Endothelial cell of umbilical vein (primary cell): ENCODE data around the gene TRERF1. TPM values are rescaled to one million over a fixed set of nuclear protein-coding genes. Genes with fewer than 3 reads are reported as not detected.

ENCODE experiments used
- BruUV-seq: library from RNA; stranded (reverse); fragments of 400-500 nt; replicated peaks from 2 replicates; lab custom pipeline; 2021; lab: Mats Ljungman, UMichigan
- CTCF ChIA-PET: fragments of 300-600, 350-600 bp; sonication (Branson Sonifier 250); formaldehyde crosslinking; loops from one replicate; lab custom pipeline; 2021; ENCODE audit warnings: antibody characterized with exemption, inconsistent platforms; lab: Charles Lee
- POLR2A ChIA-PET: fragments of 300-600, 350-600 bp; sonication (Branson Sonifier 250); formaldehyde crosslinking; loops from one replicate; lab custom pipeline; 2021; ENCODE audit warnings: antibody characterized with exemption, inconsistent platforms; lab: Charles Lee
- DNase-seq: peaks from one replicate; pipeline ENCODE4 v3.0.0-alpha.2; 2011; ENCODE audit warnings: low read depth, low spot score
- FAIRE-seq: peaks from 2 replicates; lab custom pipeline; 2011; peaks lifted over from hg19 to GRCh38; lab: Jason Lieb, UNC
- H2AFZ ChIP-seq: 2 replicates; pipeline ENCODE4 v1.6.0; 2012; ENCODE audit warnings: low read depth, low read length, control low read depth, inconsistent platforms
- H3K27ac ChIP-seq: 2 replicates; pipeline ENCODE4 v1.5.1; 2011; ENCODE audit warnings: low read depth, mild to moderate bottlenecking, control low read depth, low read length, moderate library complexity; ENCODE audit not compliant: insufficient read depth
- H3K27me3 ChIP-seq, 2 experiments: 2 replicates each; pipeline versions ENCODE4 v1.6.0 to v1.6.1; 2011; ENCODE audit warnings: low read length in 2 of 2, mixed read lengths in 1 of 2; ENCODE audit not compliant: control insufficient read depth in 2 of 2, insufficient read depth in 2 of 2
- H3K36me3 ChIP-seq, 2 experiments: 2 replicates in 1 of 2; 3 replicates in 1 of 2; pipeline ENCODE4 v1.5.1; 2011; ENCODE audit warnings: low read length in 2 of 2, mild to moderate bottlenecking in 1 of 2, moderate library complexity in 1 of 2; ENCODE audit not compliant: control insufficient read depth in 2 of 2, insufficient read depth in 2 of 2; ENCODE audit errors: extremely low read depth in 1 of 2
- H3K4me1 ChIP-seq: 3 replicates; pipeline ENCODE4 v1.5.1; 2011; ENCODE audit warnings: mild to moderate bottlenecking, low read length; ENCODE audit not compliant: control insufficient read depth, insufficient read depth; ENCODE audit errors: extremely low read depth
- H3K4me2 ChIP-seq: 2 replicates; pipeline ENCODE4 v1.6.1; 2011; ENCODE audit warnings: low read length, control low read depth, mixed read lengths; ENCODE audit not compliant: insufficient read depth
- H3K4me3 ChIP-seq, 3 experiments: fragments of 200-600 bp in 1 of 3; sonication (generic), shearing (Covaris generic) in 1 of 3; replicated peaks in 1 of 3; 2 replicates each; pipeline ENCODE4 v1.5.1; 2011 to 2016; ENCODE audit warnings: control low read depth in 3 of 3, low read length in 3 of 3, mild to moderate bottlenecking in 2 of 3, inconsistent platforms in 1 of 3, low read depth in 1 of 3, moderate library complexity in 1 of 3; ENCODE audit not compliant: insufficient read depth in 1 of 3
- H3K79me2 ChIP-seq: 2 replicates; pipeline ENCODE4 v1.6.0; 2012; ENCODE audit warnings: low read length, inconsistent platforms; ENCODE audit not compliant: control insufficient read depth, insufficient read depth
- H3K9ac ChIP-seq: replicated peaks from 2 replicates; pipeline ENCODE3; 2011; ENCODE audit warnings: low read length, control low read depth; ENCODE audit not compliant: insufficient read depth; ENCODE audit errors: extremely low read depth
- H3K9me1 ChIP-seq: replicated peaks from 3 replicates; pipeline ENCODE4 v1.6.0; 2011; ENCODE audit warnings: mild to moderate bottlenecking, low read length; ENCODE audit not compliant: control insufficient read depth, insufficient read depth; ENCODE audit errors: extremely low read depth
- H3K9me3 ChIP-seq: replicated peaks from 2 replicates; pipeline ENCODE4 v1.5.1; 2012; ENCODE audit warnings: low read length, inconsistent platforms; ENCODE audit not compliant: control insufficient read depth, insufficient read depth
- H4K20me1 ChIP-seq: replicated peaks from 2 replicates; pipeline ENCODE3; 2011; ENCODE audit warnings: mild to moderate bottlenecking, low read length; ENCODE audit not compliant: control insufficient read depth, insufficient read depth; ENCODE audit errors: extremely low read depth
- CTCF ChIP-seq, 2 donors: IDR thresholded peaks; 1 replicate in 1 of 2; 2 replicates in 1 of 2; pipeline ENCODE4 v1.5.1; 2011; ENCODE audit warnings: low read length in 2 of 2, mild to moderate bottlenecking in 2 of 2, moderate library complexity in 2 of 2, control low read depth in 1 of 2, inconsistent platforms in 1 of 2, low read depth in 1 of 2; ENCODE audit not compliant: insufficient read depth in 1 of 2; ENCODE audit errors: extremely low read depth in 1 of 2
- EZH2 ChIP-seq: IDR thresholded peaks from 2 replicates; pipeline ENCODE4 v1.6.1; 2012; ENCODE audit warnings: borderline replicate concordance, low read depth, mild to moderate bottlenecking, moderate library complexity, low read length, inconsistent platforms; ENCODE audit not compliant: severe bottlenecking
- FOS ChIP-seq: IDR thresholded peaks from 2 replicates; pipeline ENCODE4 v1.6.1; 2011; ENCODE audit warnings: mild to moderate bottlenecking, low read length, moderate library complexity, borderline replicate concordance; ENCODE audit not compliant: insufficient read depth
- GATA2 ChIP-seq: IDR thresholded peaks from 2 replicates; pipeline ENCODE4 v1.7.0; 2011; ENCODE audit warnings: low read depth, mild to moderate bottlenecking, moderate library complexity, mixed read lengths, low read length; ENCODE audit not compliant: insufficient read length, insufficient read depth
- MAX ChIP-seq: IDR thresholded peaks from 2 replicates; pipeline ENCODE4 v1.6.1; 2011; ENCODE audit not compliant: insufficient read depth, insufficient read length
- POLR2AphosphoS5 ChIP-seq: IDR thresholded peaks from 2 replicates; pipeline ENCODE4 v1.6.1; 2012; ENCODE audit warnings: low read depth, mild to moderate bottlenecking, control low read depth, low read length, moderate library complexity; ENCODE audit not compliant: insufficient read depth
- dilution Hi-C: fragments of 300-500 bp; cut with MboI; formaldehyde crosslinking; loops from one replicate; pipeline ENCODE4 v1.15.0; 2019; ENCODE audit warnings: low sequenced_read_pairs; ENCODE audit not compliant: extremely low pct_ligation_motif_present
- intact Hi-C: fragments of 100-400 bp; cut with micrococcal nuclease; formaldehyde crosslinking; loops from one replicate; pipeline ENCODE4 v1.10.0; 2022
- polyA plus RNA-seq, 4 experiments: library from polyadenylated mRNA; depleted of rRNA in 3 of 4; stranded (reverse) in 3 of 4; unstranded in 1 of 4; fragments of >200 nt; gene quantifications; 2 replicates each; pipeline versions ENCODE4 v1.2.1 to v1.2.3, GENCODE V29; 2011 to 2012; ENCODE audit warnings: missing spikeins in 1 of 4
- total RNA-seq: library from RNA; stranded (reverse); gene quantifications from 2 replicates; pipeline ENCODE4 v1.2.3, GENCODE V29; 2021

Gene TRERF1
- total and polyA plus RNA-seq, 2 donors (not counting 3 experiments of a cell fraction or from before 2014, with no cell fraction given) = 0.73 to 5.5 TPM

- no peaks in the 10 kb centered on the region for H3K4me1 ChIP-seq
- no peak overlapping the region for H3K9ac ChIP-seq
- H3K4me3 ChIP-seq = no peak overlapping the region
- intact Hi-C loops = no loop called here
- FAIRE-seq = no peak
- H2AFZ ChIP-seq = no peak overlapping the region
- no peak overlapping the region for H3K27ac ChIP-seq
- ChIA-PET CTCF (no interaction called here), POLR2A (interaction anchor here (0.7 kb wide), 1 partner anchor 85 kb away, joined by 3 read pairs; no protein-coding TSS in a partner anchor)
- H3K27me3 ChIP-seq = no peaks in the 10 kb centered on the region
- TF ChIP-seq GATA2 (no peak), MAX (no peak), EZH2 (no peak), CTCF (IDR thresholded peaks at IDR 0.05; ENCODE audit: extremely low read depth in 1 of 2, insufficient read depth in 1 of 2, low read depth in 1 of 2, low read length in 2 of 2) (no peak), POLR2AphosphoS5 (no peak), FOS (no peak)
- no peaks in the 10 kb centered on the region for H4K20me1 ChIP-seq
- H3K9me1 ChIP-seq = no peaks in the 10 kb centered on the region
- no peaks in the 10 kb centered on the region for H3K36me3 ChIP-seq
- H3K9me3 ChIP-seq = no peaks in the 10 kb centered on the region
- no peaks in the 10 kb centered on the region for H3K79me2 ChIP-seq
- no TSS peak for BruUV-seq
- no peak overlapping the region for H3K4me2 ChIP-seq
- dilution Hi-C loops = no loop called here
- no peak for DNase-seq
These were observed 63.7 kb downstream of the TRERF1 start for GRCh38 chr6:42388046-42388445.
